ENCODE results near the gene TLR9. TPM values are rescaled to one million over a fixed set of nuclear protein-coding genes. Genes with fewer than 3 reads are reported as not detected.

TLR9 gene
- total and polyA plus RNA-seq, 11 donors = 0.04 to 0.65 (median 0.22) TPM; not detected in 1

- WGBS, 4 donors = 76 to 97% (median 89%) methylated on average over 8 to 14 of the region's 14 CpGs
- Histone ChIP-seq H3K36me3 (peaks cover 0 to 43% (median 31%) of the 10 kb centered on the region in 9 donors), H3K4me1 (peaks cover 0 to 69% (median 9%) of the 10 kb centered on the region in 12 donors), H3K9me3 (no peaks in the 10 kb centered on the region), H3K4me3 (peak overlapping the region in 9 of 12 donors; percentile 56 to 77 (median 70)), H3K27me3 (no peaks in the 10 kb centered on the region), H3K27ac (peak overlapping the region in 10 of 12 donors; percentile 70 to 98 (median 84))
- ATAC-seq = peak in 2 of 4 donors; percentile 11 to 13
- DNase-seq = peak in 3 of 5 donors; percentile 30 to 62 (median 42)
- intact Hi-C loops (cut with DNase I) = no loop called here
- TF ChIP-seq, protein P1, sequence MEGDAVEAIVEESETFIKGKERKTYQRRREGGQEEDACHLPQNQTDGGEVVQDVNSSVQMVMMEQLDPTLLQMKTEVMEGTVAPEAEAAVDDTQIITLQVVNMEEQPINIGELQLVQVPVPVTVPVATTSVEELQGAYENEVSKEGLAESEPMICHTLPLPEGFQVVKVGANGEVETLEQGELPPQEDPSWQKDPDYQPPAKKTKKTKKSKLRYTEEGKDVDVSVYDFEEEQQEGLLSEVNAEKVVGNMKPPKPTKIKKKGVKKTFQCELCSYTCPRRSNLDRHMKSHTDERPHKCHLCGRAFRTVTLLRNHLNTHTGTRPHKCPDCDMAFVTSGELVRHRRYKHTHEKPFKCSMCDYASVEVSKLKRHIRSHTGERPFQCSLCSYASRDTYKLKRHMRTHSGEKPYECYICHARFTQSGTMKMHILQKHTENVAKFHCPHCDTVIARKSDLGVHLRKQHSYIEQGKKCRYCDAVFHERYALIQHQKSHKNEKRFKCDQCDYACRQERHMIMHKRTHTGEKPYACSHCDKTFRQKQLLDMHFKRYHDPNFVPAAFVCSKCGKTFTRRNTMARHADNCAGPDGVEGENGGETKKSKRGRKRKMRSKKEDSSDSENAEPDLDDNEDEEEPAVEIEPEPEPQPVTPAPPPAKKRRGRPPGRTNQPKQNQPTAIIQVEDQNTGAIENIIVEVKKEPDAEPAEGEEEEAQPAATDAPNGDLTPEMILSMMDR (IDR thresholded peaks at IDR 0.05) = no peak
- no peak for TF ChIP-seq POLR2A (IDR thresholded peaks at IDR 0.05)
Observed at GRCh38 chr3:52246728-52247408, 21.4 kb upstream of the TLR9 start.

DNA sequence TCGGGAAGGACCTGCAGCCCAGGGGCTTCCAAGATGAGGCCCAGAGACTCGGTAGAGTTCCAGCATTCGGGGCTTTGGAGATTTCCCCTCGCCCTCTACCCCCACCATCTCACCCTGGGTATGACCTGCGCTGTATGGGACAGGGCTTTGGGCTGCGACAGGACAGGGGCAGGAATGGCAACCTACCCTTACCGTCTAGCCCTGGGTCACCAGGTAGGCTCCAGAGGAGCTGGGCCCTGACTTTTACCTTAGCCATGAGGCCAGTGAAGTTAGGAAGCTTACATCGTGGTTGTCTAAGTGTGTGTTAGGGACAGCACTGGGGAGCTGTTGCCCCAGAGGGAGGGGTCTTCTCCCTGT lies 20.8 kb upstream of the TLR9 start:
- Histone ChIP-seq H3K9me3 (no peaks in the 10 kb centered on the region), H3K27ac (peak overlapping the region; percentile 36 to 98 (median 82)), H3K27me3 (no peaks in the 10 kb centered on the region), H3K4me1 (peaks cover 0 to 71% (median 9%) of the 10 kb centered on the region in 12 donors), H3K4me3 (peak overlapping the region; percentile 24 to 77 (median 66)), H3K36me3 (peaks cover 0 to 37% (median 25%) of the 10 kb centered on the region in 9 donors)
- intact Hi-C loops (cut with DNase I) = no loop called here
- TF ChIP-seq POLR2A (IDR thresholded peaks at IDR 0.05) = no peak
- TF ChIP-seq, protein P1 (IDR thresholded peaks at IDR 0.05) = no peak
- ATAC-seq = no peak
- no peak for DNase-seq
- WGBS, 4 donors = 36 to 55% (median 44%) methylated on average over 5 to 8 of the region's 8 CpGs

DNA sequence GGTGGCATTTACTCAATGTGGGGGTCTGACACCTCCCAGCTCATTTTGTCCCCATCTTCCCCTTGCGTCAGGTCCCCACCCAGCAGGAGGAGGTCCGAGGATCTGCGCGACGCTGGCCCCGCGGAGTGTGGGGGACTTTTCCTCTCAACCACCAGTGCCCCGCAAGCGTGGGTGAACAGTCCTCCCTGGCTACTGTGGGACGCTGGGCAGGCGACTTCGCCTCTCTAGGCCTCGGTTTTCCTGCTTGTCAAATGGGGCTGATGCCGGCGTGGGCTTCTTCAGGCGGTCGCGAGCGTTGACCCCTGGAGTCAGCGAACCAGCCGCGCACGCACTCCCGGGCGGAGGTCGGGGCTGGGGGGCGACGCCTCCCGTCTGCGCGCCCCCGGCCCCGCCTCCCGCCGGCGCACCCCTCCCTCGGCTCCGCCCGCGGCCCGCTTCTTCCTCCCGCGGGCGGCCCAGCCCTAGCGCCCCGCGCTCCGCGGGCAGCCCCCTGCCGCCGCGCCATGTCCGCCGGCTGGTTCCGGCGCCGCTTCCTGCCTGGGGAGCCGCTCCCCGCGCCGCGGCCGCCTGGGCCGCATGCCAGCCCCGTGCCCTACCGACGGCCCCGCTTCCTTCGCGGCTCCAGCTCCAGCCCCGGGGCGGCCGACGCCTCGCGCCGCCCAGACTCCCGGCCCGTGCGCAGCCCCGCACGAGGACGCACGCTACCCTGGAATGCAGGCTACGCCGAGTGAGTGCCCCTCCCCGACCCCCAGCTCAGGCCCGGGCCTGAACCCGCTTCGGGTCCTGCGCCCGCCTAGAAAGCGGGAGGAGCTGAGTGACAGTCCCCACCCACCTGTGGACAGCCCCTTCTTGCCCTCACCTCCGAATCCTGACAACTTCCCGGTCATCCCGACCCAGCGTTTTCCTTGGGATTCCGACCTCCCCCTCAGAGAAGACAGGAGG lies 20.1 kb upstream of the TLR9 start, which contains the start of gene PPM1M:
Gene PPM1M, plus strand, starts transcription at position 438 of the 942 bp plus-strand sequence. Its CDS starts 66 bp downstream, at position 504.
- Histone ChIP-seq H3K27me3 (no peaks in the 10 kb centered on the region), H3K27ac (peak within 1 kb of the TSS; percentile 36 to 98 (median 82)), H3K4me1 (peaks cover 0 to 77% (median 9%) of the 10 kb centered on the region in 12 donors), H3K36me3 (peaks cover 0 to 30% (median 18%) of the 10 kb centered on the region in 9 donors), H3K4me3 (peak within 1 kb of the TSS; percentile 37 to 77 (median 66)), H3K9me3 (no peaks in the 10 kb centered on the region)
- intact Hi-C loops (cut with DNase I) = no loop called here
- WGBS, 4 donors = 1 to 5% (median 2%) methylated on average over 37 to 98 of the region's 98 CpGs
- TF ChIP-seq, protein P1 (IDR thresholded peaks at IDR 0.05) = no peak
- peak in 1 of 2 donors; percentile 37 for TF ChIP-seq POLR2A (IDR thresholded peaks at IDR 0.05)
- peak in 3 of 4 donors; percentile 41 to 61 (median 59) for ATAC-seq
- DNase-seq = peak in 4 of 5 donors; percentile 59 to 84 (median 69)
